HL-60/S4 treated with phorbol 12-myristate 13-acetate at 8.2 ng/mL for 4 days and 3 days (cell line): ENCODE measurements around the gene MTHFD1L.

Source experiments
- in situ Hi-C: fragments of 300-500 bp; cut with MboI; formaldehyde crosslinking; loops from 2 replicates; pipeline ENCODE4 v1.15.0; 2022; ENCODE audit warnings: low sequenced_read_pairs

MTHFD1L gene

DNA sequence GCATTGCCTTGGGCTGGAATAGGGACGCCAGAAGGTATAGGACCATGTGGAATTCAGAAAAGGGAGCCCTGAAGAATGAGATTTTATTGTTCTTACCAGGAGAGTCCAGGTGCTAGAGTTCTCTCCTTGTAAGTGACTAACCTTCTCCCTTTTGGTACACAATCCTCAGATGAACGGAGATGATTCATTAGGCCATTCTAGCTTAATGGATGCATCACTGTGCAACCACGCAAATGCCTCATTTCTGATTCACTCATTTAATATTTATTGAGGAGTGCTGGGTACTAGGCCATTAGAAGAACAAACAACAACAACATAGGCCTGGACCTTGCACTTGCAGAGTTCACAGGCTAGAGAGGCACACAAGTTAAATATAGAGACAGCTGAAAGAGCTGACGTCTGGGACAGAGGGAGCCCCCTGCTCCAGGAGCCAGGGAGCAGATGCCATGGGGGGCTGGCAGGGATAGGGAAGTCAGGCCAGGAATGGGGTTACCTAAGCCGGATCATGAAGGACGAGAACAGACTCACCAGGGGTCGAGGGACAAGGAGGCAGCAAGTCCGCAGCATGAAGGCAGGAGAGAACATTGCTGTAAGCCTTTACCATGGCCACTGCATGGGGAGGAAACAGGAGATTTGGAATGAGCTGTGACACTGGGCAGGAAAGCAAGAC is 194.7 kb downstream of the MTHFD1L start:
- in situ Hi-C loops: no loop called here

DNA sequence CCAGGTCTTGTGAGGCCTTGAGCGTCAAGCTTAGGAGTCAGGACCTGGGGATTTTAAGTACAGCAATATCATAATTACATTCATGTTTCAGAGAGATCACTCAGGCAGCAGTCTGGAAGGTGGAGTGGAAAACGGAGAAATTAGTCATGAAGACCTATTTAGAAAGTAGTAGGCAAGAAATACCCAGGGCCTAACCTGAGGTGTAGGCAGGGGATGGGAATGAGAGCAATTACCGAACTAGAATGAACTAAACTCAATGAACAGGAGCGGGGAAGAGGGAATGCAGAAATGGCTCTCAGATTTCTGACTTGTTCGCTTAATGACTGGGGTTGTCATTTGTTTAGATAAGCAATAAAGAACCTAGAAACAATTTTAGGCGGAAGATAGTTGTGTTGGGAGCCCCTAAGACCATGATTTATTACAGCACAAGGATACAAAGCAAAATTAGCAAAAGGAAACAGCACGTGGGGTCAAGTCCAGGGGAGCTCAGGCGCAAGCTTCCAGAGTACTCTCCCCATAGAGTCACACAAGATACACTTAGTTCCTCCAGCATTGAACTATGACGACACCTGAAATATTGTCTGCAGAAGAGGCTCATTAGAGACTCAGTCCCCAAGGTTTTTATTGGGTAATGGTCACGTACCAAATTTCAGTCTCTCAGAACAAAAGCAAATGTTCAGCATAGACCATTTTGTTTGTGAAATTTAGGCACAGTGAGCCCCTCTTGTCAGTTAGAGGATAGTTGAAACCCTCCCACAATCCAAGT is 195.4 kb downstream of the MTHFD1L start:
- in situ Hi-C loops: no loop called here

DNA sequence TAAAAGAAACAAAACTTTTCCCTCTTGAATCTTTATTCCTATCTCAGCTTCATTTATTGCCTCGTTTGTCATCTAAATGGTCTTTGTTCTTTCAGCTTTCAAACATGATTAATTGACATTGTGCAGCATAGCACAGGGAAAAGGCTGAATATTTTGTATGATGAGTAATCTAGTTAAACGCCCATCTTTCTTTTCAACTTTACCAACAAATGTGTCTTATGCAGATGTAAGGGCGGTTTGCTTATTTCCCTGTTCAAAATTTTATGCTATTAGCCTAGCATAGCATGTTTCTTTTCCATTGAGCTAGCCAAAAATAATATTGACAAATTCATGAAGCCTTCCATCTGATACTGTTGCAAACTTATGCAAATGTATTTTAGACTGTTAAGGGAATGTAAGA is 197.8 kb downstream of the MTHFD1L start:
- in situ Hi-C loops: no loop called here

DNA sequence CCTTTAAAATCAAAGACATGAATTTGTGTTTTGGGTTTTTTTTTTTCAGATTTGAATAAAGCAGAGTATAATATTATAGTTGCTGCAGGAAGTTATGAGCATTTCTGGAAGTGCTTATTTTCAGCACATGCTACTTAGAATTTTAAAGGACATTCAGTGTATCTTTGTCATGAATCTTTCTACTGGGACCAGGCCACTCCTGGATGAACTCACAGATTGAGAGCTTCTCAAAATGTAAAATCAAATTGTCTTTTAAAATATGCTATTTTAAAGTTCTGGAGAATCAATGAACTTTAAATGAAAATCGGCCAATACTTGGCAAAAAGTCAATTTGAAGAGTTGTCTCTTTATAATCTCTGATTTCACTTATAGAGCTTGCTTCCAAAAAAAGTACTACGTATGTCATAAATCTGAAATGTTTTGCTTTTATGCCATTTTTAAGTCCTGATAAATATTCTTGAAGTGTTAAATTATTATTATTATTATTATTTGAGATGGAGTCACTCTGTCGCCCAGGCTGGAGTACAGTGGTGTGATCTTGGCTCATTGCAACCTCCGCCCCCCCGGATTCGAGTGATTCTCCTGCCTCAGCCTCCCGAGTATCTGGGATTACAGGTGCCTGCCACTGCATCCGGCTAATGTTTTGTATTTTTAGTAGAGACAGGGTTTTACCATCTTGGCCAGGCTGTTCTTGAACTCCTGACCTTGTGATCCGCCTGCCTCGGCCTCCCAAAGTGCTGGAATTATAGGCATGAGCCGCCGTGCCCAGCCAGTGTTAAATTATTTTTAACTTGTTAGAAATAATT is 198.5 kb downstream of the MTHFD1L start:
- in situ Hi-C loops: no loop called here

DNA sequence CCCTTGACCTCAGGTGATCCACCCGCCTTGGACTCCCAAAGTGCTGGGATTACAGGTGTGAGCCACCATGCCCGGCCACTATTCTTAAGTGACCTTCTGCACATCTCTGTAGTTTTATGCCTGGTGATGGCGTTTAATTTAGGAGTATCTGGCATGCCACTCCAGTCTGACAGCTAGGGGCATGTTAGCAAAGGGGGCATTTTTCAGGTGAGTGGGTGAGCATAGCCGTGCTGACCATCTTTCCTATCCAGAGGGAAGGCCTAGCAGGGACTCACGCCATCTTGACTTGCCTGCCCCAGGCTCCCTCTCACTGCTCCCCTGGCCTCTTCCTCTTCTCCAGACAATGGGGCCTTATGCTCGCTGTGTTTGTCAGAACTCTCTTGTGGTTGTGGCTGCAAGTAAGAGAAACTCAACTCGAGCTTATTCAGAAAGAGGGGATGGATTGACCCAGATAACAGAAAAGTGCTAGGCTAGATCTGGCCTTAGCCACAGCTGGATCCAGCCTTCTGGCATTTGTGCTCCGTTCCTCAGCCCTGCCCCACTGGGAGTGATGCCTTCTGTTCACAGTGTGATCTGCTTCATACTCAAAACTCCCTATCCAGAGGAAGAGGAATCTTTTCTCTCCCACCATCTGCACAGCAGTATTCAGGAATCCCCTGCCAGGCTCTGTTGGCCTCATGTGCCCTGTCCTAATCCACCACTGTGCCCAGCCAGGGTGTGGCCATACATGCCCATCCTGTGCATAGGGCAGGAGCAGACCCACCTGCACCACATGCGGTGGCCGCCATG is 199.7 kb downstream of the MTHFD1L start:
- in situ Hi-C loops: no loop called here

DNA sequence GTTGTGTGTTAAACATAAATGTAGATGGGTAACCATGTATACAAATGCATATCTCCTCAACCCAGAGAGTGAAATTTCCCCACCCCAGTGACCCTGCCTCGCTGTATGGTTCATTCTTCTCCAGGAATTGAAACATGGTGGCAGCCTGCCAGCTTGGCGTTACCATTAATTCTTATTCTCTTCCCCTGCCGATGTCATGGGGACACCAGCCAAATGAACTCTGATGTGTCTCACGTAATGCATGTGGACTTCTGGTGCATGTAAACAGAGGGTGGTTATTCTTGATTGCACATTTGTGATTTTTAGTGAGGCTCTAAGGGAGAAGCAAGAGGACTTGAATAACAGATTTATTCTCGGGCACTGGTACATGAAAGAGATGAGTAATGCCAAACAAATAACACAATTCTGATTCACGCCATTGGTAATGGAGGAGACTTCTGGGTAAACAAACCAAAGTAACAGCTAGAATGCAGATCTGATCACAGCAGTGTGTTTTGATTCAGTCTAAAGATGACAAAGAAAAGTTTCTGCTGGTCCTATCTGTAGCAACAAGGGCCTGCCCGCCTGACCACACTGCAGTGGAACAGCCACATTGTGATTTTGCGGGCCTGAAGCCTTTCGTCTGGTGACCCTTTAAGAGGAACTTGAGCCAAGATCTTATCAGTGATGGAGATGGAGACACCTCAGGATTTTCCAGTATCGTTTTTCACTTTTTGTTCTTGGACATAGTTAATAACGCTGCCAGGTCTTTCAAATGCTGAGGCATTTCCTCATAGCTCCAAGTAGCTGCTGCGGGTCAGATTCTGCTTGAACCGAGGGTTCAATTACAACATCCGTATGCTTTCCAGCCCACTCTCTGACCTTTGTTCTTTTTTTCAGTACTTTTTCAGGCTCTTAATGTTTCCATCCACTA is 202.4 kb downstream of the MTHFD1L start:
- in situ Hi-C loops: no loop called here

DNA sequence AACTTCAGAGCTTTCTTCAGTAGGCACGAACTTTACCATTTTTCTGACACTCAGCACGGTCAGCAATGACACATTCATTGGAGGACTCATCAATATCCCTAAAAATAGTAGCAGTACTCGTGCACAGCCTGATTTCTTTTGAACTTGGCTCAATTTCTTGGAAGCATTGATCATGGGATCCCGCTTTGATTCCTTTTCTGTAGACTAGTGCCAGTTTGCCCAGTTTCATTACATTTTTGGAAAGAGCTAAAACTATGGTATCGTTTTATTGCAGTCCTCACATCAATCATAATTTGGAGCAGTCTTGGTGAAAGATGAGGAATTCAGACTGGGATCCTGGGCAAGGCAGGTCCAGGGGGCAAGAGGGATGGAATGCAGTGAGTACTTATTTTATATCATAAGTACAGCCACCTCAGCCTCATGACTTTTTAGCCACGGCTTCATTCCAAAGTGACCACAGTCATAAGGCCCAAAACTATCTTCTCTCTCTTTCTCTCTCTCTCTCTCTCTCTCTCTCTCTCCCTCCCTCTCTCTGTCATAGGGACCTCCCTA is 203.3 kb downstream of the MTHFD1L start:
- in situ Hi-C loops: no loop called here

DNA sequence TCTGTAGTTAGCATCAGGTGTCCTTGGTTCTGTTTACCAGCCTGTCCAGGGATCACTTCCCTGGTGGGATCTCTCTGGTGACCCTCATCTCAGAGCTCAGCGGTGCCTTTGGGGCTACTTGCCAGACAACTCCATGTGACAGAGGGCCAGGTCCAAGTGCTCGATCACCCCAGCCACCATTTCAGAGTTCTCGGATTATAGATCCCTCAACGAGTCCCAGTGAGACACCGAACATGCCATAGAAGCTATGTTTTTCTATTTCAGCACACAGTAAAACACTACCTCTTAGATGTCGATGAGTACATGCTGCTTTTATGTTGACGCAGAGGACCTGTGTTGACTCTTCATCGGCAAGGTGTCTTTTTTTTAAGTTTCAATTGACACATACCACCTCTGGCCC is 204.1 kb downstream of the MTHFD1L start:
- in situ Hi-C loops: no loop called here

DNA sequence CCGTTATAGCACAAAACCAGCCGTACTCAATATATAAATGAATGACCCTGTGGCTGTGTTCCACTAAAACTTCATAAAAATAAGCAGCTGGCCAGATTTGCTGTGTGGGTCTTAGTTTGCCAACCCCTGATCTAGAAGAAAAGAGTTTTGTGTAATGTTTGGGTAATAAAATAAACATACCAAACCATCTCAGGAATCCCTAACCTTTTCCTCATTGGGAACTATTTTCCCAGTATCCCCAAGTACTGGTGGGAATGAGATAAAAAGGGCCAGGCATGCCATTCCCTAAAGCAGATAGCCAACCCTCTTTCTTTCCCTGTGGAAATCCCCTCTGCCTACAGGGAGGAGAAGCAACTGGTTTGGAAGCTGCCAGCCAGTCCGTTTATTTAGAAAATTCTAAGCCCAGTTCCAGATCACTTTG is 205.1 kb downstream of the MTHFD1L start:
- in situ Hi-C loops: no loop called here

DNA sequence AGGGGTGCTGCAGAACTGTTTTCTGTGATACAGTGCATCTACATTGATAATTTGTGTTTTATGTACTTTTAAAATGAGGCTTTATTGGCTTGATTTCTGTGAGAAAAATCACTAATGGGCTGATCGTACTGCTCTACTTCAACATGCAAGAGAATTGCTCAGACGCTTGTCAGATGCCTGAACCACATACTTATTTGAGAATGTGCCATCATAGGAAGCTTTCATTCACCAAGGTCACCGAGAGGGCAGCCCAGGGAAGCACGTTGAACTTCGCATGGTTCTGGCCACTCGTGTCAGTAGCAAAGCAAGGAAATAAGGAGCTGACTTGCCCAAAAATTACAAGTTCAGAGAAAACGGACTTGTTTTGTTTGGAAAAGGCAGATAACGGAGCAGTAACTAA is 205.8 kb downstream of the MTHFD1L start:
- in situ Hi-C loops: no loop called here

DNA sequence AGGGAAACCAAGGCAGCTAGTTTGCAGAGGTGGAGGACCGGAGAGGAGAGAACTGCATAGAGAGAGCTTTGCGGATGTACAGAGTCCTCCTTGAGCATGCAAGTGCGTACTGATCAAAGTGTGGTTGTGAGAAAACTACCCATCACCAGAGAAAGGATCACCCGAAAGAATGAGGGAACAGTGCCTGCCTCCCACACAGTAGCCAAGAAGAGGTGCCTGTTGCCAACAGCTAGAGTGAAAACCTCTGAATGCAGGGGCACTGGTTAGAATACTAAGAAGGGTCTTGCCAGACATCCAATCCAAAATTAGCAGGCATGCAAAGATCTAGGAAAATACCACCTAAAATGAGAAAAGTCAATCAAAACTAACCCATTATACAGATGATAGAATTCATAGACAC is 207.6 kb downstream of the MTHFD1L start:
- in situ Hi-C loops: no loop called here

DNA sequence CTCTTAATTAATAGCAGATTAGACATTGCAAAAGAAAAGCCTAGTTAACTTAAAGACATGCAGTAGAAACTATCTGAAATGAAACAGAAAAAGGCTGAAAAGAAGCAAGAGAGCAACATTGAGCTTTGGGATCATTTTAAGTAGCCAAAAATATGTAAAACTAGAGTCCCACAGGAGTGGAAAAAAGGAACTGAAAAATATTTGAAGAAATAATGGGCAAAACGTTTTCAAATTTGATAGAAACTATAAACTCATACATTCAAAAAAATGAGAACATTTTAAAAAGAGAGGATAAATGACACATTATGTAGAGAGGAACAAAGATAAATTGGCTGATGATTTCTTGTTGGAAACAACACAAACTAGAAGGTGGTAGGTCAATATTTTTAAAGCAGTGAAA is 208.2 kb downstream of the MTHFD1L start:
- in situ Hi-C loops: no loop called here

DNA sequence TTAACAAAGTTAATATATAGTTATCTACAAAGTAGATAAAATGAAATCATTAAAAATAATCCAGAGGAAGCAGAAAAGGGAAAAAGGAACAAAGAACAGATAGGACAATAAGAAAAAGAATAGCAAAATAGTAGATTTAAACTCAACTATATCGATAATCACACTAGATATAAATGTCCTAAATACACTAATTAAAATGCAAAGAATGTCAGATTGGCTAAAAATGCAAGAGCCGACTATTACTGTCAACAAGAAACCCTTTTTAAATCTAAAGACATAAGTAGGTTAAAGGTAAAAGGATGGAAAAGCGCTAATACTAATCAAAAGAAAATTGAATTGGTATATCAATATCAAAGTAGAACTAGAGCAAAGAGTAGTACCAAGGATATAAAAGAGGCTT is 209.5 kb downstream of the MTHFD1L start:
- in situ Hi-C loops: no loop called here

DNA sequence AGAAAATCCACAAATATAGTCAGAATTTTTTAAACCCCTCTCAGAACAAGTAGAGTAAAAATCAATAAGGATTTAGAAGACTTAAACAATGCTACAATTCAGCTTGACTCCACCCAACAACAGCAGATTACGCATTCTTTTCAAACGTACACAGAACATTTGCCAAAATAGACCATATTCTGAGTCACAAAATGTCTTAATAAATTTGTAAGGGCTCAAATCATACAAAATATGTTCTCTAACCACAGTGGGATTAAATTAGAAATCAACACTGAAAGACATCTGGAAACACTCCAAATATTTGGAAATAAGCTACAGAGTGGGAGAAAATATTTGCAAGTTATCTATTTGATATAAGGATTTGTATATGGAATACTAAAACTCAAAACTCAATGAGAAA is 210.0 kb downstream of the MTHFD1L start:
- in situ Hi-C loops: no loop called here

DNA sequence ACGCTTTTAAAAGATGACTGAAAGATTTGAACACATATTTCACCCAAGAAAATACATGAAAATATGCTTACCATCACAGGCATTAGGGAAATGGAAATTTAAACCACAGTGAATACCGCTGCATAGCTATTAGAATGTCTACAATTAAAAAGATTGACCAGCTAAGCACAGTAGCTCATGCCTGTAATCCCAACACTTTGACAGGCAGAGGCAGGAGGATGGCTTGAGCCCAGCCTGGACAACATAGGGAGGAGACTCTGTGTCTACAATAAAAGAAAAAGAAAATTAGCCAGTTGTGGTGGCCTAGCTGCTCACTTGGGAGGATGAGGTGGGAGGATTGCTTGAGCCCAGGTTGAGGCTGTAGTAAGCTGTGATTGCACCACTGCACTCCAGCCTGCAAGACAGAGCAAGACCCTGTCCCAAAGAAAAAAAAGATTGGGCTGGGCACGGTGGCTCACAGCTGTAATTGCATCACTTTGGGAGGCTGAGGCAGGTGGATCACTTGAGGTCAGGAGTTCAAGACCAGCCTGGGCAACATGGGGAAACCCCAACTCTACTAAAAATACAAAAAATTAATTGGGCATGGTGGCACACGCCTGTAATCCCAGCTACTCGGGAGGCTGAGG is 210.5 kb downstream of the MTHFD1L start:
- in situ Hi-C loops: no loop called here

DNA sequence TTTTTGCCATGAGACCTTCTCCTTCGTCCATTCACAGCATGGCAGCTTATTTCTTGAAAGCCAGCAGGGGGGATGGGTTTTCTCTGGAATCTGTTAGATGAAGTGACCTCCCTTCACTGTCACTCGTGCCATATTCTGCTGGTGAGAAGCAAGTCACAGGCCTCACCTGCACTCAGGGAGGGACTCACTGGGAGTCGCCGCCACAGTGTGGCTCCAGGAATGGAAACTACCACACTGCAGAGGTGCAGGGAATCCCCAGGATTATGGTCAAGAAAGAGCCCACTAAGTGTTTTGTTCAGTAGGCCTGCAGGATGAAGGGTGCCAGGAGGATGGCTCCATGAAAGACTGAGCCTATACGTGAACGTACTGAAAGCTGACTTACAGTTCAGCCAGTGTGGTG is 213.2 kb downstream of the MTHFD1L start:
- in situ Hi-C loops: no loop called here

DNA sequence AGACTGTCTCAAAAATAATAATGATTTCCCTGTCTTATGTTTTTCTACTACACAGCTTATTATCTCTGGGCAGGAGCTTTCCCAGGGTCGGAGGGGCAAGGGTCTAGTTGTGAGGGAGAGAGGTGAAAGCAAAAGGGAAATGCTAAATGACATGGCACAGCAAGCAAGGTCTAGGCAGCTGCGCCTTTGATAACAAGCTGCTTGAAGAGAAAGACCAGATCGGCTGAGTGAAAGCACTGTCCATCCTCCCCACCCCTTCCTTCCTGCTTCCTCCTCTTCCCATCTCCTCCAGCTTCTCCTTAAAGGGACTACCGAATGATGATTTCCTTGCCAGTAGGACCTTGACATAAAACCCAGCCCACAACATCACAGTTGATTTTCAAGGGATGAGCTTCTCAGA is 216.2 kb downstream of the MTHFD1L start:
- in situ Hi-C loops: no loop called here

DNA sequence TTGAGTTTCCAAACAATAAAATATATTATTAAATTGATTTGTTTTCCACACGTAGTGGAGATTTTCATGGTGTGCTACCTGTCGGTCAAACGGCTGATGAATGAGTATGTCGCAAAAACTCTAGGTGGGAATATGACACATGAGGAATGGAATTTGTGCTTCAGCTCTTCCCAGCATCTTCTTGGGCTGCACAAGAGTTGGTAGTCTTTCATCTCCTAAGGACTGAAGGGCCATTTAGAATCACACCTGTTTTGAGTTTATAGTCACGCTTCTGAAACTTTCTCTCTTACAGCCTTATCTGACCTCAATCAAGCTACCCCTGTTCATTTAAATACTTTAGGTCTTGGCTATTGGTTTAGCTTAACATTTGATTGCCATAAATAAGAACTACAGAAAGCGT is 216.6 kb downstream of the MTHFD1L start:
- in situ Hi-C loops: no loop called here

DNA sequence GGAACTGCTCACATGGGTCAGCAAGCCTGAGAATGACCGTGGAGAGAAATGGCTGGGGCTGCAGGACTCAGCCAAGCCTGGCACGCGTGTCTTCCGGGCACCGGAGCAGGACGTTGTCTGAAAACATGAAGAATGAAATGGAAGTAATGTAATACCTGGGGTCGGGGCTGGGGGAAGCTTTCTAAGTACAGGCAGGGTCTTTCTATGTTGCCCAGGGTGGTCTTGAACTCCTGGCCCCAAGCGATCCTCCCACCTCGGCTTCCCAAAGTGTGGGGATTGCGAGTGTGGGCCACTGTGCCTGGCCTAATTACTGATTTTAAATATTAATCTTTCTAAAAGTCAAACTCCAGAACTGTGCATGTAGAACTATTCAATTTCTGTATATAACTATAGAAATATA is 218.8 kb downstream of the MTHFD1L start:
- in situ Hi-C loops: no loop called here
